CD4-positive, alpha-beta T cell treated with Interleukin-10 for 1 hour (primary cell): ENCODE data around the gene MSANTD4.
"Not testable (repeated sequence)": the region's sequence is repeated elsewhere in the genome, so short reads cannot be mapped to it uniquely, and the experiment has no call there.

Experiments
- DNase-seq: peaks from one replicate; pipeline ENCODE4 v3.0.0-alpha.2; 2020

MSANTD4 gene

DNA sequence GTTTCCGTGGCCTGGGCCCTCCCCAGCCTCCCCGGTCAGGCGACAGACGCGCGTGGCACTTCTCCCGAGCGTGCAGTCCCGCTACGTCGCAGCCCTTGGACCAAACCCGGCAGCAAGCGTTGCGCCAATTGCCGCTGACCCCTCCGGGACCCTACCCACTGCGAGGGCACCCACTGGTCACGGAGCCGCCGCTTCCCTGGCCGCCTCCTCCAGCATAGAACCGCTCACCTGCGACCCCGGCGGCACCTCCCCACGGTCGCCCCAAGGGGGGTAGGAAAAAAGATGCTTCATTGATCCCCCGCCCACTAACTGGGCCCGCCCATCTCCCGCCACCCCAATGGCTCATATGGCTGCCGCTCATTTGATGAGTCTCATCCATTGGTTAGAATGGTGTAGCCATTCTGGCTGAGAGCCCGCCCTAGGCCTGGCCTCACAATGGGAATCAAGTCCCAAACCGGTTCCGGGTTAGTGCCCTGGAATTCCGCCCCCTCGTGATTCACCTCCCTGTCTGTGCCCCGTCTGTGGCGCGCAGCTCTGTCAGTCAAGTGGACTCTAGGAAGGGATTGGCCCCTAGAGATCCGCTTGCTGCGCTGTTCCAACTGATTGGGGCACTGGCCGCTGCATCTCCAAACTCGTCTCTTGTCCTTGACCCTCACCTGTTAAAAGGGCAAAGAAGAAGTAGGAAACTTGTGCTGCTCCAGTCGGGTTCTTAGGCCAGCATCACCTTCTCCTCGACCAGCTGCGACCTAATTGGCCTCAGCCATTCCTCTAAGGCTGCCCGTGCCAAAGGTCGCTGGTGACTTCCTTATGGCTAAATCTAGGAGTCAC, at the start of gene MSANTD4:
Gene MSANTD4 (minus strand): TSS at position 274 of the 828 bp plus-strand sequence. CDS start 11,323 bp downstream, outside the sequence.
- peak; percentile 98 for DNase-seq

DNA sequence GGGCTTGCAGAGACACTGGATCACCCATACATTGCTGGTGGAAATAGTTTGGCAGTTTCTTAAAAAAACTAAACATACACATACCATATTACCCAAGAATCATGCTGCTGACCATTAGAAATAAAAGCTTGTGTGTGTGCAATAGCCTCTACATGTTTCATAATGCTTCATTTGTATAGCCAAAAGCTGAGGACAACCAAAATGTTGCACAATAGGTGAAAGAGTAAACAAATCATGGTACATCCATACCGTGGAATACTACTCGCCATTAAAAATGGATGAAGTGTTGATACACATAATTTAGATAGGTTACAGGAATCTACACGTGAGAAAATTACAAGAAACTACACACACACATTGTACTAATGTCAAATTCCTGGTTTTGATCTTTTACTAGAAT, 48.6 kb upstream of the MSANTD4 start:
- no peak for DNase-seq

DNA sequence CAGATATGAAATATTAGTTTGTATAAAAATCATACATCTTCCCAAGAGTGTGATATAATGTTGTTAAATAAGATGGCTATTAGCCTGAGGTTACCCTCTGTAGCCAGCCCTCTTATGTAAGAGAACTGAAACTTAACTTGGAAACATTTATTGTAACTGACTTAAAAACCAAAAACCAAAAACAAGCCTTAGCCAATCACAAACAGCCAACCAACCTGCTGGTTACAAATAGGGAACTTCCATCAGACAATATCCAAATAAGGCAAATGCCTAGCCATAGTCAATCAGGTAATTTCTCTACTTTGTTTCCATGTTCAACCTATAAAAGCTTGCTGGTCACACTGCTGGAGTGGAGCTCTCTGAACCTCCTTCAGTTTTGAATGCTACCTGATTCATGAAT, 41.0 kb upstream of the MSANTD4 start:
- DNase-seq, result no peak

DNA sequence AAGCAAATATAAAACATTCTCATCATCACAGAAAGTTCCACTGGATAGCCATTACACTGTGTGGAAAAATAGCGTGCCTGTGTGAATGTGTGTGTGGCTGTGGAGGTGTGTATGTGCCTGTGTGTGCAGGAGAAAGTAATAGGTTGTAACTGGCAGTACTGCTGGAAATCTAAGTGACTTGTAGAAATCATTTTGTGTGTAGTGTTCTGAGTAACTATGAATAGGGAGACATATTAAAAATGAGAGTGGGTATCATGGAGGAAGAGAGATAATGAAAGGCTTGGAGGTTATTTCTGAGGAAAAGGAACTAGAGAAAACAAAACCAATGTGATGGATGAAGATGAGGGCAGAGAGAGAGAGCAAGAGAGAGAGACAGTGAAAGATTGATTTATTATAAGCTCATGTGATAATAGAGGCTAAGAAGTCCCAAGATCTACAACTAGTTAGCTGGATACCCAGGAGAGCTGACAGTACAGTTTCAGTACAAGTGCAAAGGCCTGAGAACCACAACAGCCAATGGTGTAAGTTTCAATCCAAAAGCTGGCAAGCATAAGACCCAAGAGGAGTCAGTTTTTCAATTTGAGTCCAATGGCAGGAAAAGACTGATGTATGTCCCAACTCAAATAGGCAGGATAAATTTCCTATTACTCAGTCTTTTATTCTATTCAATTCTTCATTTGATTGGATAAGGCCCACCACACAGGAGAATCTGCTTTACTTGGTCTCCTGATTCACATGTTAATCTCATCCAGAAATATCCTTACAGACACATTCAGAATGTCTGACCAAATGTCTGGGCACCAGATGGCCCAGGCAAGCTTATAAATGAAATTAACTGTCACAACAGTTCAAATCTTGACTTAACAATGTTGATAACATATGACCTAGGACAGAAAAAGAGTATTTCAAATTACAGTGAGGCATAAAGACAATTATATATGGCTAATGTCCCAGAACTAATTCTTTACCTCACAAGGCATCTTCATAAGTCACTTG, 40.2 kb upstream of the MSANTD4 start:
- no peak for DNase-seq

DNA sequence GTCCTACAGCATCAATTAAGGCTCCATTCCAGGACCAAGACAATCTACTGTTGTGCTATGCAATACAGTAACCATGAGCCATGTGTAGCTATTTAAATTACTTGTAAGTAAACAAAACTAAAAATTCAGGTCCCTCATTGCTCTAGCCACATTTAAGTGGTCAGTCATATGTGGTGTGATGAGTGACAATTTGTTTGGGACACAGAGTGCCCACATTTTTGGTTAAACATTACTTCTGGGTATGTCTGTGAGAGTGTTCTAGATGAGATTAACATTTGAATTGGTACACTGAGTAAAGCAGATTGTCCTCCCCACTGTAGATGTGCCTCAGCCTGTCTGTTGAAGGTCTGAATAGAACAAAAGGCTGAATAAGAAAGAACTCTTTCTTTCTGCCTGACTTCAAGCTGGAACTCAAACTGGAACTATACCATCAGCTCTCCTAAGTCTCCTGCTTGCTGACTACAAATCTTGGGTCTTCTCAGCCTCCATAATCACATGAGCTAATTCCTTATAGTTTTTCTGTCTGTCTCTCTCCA, 39.3 kb upstream of the MSANTD4 start:
- DNase-seq, result no peak

DNA sequence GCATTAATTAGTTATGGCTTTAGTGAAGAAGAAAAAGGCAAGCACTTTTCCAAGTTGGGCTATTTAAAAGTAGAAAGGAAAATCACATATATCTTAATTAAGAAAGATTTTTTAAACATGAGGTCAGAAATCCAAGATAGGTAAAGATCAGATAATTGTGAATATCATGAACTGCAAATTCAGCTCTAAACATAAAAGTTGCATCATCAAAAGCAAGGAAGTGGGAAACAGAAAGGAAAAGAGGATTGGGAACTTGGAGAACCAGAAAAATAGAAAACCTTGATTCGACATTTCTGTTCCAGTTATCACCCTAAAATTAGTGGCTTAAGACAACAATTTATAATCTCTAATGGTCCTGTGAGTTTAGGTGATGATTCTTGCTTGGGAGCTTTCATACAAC, 37.6 kb upstream of the MSANTD4 start:
- DNase-seq, result no peak

DNA sequence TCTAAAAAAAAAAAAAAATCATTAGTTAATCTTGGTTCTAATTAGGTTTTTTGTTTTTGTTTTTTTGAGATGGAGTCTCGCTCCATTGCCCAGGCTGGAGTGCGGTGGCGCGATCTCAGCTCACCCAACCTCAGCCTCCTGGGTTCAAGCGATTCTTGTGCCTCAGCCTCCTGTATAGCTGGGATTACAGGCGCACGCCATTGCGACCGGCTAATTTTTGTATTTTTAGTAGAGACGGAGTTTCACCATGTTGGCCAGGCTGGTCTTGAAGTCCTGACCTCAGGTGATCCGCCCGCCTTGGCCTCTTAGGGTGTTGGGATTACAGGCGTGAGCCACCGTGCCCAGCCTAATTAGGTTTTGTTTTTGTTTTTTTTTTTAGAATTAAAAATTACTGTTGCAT, 36.3 kb upstream of the MSANTD4 start:
- DNase-seq, result not testable (repeated sequence)

DNA sequence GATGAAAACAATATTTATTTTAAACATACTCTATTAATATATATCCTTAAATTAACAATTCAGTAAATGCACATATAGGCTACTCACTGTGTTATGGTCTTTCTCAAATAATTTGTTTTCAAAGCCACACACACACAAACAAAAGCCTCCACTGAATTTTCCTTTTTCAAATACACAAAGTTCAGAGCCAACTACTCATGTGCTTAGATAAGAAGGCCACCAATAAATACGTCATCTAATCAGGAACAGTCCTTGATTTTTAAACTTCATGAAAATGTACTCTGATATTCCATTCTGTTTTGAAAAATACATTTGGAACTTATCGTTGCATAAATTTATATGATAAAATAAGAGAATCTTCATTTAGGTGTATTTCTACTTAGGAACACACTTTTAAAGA, 29.1 kb upstream of the MSANTD4 start:
- DNase-seq, result no peak

DNA sequence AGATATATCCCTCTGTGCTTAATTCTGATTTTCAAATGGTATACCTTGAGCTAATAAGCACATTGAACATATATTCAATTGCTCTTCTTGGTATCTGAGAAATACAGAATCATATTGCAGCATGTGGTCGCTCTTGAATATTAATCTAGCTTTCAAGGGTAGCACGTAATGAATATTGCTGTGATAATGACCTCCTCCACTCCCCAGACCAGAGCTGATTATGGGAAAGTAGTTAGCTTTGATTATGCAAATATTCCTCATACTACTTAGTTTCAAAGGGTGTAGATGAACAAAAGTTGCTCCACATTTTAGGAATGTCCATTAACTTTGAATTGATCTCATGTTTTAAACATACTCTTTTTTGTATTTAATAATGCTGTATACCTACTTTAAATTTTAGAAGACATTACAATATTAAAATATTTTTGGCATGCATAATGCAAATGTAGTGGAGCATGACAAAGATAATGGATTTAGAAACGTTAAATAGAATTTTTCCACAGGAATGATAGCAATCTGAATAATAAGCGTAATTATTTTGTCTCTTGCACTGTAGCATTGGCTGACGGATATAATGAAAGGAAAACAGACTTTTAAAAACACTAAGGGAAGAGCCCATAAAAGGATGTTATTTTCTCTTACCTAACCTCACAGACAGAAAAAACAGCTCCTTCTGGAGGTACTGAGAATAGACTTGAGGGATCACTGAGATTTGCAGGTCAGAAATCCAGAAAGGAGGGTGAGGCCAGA, 27.9 kb upstream of the MSANTD4 start:
- no peak for DNase-seq

DNA sequence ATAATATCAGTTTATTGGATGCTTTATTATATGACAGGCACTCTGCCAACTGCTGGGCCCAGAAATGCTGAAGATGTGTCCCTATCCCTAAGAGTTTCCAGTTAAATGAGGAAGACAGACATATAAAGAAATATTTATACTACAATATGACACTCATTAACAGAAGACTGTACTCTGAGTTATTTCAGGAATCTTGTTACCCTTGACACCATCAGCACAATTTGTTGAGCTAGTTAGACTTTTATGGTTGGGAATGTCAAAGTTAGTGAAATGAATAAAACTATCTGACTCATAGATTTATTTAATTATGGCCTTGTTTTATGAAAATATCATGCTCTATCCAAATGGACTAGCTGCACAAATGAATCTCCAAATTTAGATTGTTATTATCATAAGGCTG, 25.6 kb upstream of the MSANTD4 start:
- DNase-seq, result no peak

DNA sequence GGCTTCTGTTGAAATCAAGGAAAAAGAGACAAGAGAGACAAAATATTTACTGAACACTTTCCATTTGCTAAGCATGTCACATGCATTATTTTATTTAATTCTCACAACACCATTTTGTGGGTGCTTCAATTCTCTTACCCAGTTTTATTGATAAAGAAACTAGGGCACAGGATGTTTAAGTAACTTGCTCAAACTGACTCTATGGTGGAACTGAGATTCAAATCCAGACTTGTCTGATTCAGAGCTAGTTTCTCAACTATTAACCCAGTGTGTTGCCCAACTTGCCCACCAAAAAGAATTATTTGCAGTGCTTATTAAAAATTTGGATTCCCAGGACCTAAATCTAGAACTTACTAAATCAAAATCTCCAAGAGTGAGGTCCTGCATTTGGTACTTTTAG, 21.5 kb upstream of the MSANTD4 start:
- DNase-seq, result no peak

DNA sequence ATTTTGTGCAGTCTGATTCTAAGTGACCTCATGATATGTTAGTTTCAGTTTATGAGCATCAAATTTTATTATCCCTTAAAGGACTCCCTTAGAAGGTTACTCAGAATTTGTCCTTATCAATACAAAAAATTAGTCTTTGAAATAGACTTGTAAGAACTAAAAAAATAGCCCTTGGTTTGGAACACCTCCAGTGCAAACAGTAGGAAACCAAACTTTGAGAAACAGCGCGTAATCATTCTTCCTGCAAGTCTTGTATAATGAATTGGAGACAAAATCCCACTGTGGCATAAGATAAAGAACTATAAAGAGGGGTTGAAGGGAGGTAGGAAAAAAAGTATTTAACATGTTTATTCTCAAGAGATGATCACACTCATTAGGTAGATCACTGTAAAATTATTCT, 10.8 kb upstream of the MSANTD4 start:
- no peak for DNase-seq

DNA sequence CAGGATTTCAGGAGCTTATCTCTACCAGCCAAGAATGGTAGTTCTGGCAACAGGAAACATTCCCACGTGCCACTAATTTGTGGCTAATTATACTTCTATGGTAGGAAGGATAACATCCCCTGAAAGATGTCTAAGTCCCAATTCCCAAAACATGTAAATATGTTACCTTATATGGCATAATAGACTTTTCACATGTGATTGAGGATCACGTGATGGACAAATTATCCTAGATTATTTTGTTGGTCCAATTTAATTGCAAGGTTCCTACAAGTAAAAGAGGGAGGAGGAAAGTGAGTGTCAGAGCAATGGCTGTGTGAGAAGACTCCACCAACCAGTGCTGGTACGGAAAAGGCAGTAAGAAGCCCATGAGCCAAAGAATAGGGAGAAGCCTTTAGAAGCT, 9.9 kb upstream of the MSANTD4 start:
- no peak for DNase-seq

DNA sequence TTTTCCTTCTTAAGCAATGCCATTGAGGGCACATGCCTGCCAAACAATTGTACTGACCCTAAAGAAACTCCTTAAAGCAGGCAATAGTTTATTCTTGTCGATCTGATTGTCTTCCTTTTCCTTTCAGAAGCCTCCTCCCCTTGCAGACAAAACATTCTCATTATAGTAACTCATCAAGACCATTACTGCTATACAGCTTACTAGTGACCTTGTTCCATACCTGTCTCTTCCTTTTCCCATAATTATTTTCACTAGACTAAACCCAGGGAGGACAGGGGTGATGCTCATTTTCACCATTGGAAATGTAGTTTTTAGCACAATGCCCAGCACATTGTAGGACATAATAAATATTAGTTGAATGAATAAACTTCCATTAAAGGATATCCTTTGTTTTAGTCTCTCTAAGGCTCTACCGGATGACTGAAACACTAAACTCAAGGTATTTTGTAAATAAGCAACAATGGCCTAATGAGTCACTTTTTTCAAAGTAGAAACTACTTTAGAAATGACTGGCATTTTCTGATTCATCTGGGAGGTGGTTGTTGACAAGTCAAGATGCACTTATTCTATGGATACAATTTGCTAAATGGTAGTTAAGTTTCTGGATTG, 9.3 kb upstream of the MSANTD4 start:
- DNase-seq, result no peak

DNA sequence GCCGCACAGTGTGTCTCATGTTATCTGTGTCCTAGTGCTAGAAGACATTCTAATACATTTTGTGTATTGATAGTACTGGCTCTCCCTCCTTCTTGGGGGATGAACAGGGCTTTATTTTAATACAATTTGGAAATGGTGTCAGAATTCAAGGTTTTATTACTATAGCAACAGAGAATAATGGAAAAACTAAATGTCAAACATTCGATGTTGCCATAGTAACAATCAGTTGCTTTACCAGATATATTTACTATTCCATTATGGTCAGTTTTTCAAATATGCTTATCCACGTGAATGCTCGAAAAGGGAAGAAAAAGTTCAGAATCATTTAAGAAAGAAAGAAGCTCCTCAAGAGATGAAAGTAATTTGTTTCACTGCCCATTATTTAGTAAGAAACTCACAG, 8.6 kb upstream of the MSANTD4 start:
- no peak for DNase-seq

DNA sequence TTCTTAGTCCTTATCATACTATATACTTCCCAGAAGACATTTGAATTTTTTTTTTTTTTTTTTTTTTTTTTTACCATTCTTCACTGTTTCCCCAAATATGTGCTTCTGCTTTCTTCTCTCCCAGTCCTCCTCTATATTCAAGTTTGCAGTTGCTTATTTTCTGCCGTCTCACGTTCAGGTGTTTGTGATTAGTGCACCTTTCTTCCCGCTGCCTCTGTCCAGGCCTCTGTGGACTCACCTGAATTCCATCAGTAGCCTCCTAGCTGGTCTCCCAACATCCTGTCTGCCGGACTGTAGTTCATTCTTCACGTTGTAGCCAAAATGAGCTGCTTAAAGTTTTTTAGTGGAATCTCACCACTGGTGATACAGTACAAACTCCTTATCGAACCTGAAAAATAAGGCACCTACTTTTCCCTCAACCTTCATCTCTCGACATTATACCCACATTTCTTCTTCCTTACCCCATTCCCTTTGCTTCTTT, 795 bp upstream of the MSANTD4 start:
- DNase-seq, result no peak

DNA sequence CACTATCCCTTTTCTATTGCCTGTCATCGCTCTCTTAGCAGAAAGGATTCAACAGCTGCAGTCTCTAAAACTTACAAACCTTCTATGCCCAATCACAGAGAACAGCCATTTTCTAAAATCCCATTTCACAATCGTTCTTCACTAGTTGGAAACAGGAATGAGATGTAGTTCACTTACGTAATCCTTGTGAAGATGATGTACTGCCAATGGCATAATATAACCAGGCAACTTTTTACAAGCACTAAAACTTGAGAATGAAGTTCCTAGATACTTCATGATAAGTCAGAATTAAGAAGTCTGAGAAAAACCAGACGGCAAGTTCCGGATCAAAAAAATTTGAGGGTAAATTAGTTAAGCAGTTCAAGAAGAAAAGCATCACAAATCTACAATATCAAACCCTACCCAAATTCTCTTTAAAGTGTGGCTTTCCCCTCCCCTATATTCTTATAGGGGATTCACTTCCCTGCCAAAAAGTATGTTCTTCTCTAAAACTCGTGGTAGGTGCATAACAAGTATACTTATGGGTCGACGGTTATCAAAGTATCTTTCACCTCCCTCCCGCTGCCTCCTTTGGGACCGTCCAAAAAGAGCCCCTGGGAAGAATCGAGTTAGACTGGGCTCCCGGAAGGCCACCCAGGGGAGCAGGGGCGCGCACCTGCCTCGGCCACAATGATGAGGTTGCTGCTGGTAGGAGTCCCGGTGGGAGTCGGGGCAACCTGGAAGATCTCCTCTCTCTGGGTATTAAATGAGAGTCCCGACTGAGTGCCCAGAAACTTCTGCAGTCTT, 666 bp downstream of the MSANTD4 start:
- DNase-seq, result no peak

DNA sequence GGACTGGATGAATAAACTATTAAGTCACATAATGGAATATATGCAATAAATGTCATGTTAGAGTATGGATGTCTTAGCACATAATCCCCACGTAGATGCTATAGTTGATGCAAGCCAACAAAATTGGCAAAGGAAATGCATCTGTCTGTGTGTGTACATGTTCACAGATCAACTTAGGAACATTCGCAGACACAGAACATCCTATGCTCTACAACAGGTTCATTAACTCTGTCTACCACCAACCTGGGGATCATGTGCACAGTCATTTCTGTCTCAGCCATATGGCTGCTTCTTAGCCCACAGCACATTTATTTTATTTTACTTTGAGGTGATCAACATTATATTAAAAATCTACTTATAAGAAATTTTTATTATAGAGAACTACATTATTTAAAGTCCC, 4.9 kb downstream of the MSANTD4 start:
- DNase-seq, result no peak

DNA sequence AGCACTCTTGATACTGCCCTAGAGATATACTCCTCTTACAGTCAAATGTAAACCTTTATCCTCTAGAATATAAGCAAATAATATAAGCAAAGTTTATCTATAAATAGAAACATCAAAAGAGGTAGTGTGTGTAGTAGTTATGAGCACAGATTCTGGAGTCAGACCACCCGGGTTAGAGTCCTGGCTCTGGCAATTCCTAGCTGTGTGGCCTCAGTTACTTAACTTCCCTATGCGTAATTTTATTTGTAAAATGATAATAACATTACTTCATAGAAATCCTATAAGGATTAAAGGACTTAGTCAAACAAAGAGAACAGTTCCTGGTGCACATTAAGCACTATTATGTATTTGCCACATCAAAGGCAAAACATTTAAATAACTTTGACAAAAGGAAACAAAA, 7.0 kb downstream of the MSANTD4 start:
- DNase-seq, result no peak

DNA sequence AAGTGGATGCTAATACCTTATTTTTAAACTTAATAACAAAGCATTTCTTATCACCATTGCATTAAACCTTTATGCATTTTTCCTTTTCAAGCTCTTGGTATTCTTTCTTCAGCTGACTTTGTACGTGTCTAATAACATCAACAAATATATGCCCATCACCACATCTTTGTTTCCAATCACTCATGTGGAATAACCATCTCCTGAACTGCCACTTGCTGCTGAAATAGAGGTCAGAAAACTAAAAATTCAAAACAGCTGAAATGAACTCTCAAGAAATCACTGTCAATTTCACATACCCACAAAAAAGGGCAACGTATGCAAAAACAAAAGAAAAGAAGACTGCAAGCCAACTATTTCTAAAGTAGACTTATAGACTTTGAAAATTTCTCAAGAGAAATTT, 7.4 kb downstream of the MSANTD4 start:
- no peak for DNase-seq

DNA sequence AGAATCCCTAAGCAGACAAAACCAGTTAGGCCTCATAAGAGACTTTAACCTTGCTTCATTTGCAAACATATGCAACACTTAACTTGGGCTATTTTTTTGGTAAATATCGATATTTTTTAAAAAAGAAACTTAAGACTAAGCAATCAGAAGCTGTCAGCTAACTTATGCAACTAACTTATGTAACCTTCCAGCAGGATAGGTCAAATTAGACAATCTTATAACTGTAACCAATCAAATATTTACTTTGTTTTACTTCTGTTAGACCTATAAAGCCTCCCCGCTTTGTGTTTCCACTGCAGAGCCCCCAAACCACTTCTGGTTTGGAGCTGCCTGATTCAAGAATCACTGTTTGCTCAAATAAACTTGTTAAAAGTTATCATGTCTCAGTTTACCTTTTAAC, 8.0 kb downstream of the MSANTD4 start:
- DNase-seq, result no peak
